Measurements from ENCODE around the gene SYTL4. TPM values are rescaled to one million over a fixed set of nuclear protein-coding genes. Genes with fewer than 3 reads are reported as not detected.

The SYTL4 gene
- total RNA-seq, 6 experiments from 2014 or later: 5.5 to 9.2 (median 6.2) TPM

GRCh38 chrX:100682939-100683338, 49.0 kb downstream of the SYTL4 start:
- H3K4me1 Mint-ChIP-seq (ENCODE audit: low read depth): peaks cover 31% of the 10 kb centered on the region
- peaks cover 1% of the 10 kb centered on the region; the same call in 1 of the 2 replicates for H3K27me3 Mint-ChIP-seq (ENCODE audit: insufficient read depth)
- no peaks in the 10 kb centered on the region for H3K9me3 Mint-ChIP-seq
- H3K27ac Mint-ChIP-seq: no peak overlapping the region
- no peak overlapping the region for H3K4me3 Mint-ChIP-seq
- TF ChIP-seq CTCF (IDR thresholded peaks at IDR 0.05): no peak
- H3K36me3 Mint-ChIP-seq (ENCODE audit: low read depth): peaks cover under 1% of the 10 kb centered on the region; the same call in 1 of the 2 replicates
- no peak for DNase-seq

GRCh38 chrX:100681599-100681998, 50.3 kb downstream of the SYTL4 start:
- Mint-ChIP-seq H3K36me3 (ENCODE audit: low read depth) (peaks cover 6% of the 10 kb centered on the region), H3K4me3 (no peak overlapping the region), H3K27ac (no peak overlapping the region), H3K9me3 (no peaks in the 10 kb centered on the region), H3K4me1 (ENCODE audit: low read depth) (peaks cover 42% of the 10 kb centered on the region), H3K27me3 (ENCODE audit: insufficient read depth) (peaks cover 1% of the 10 kb centered on the region; the same call in 1 of the 2 replicates)
- no peak for TF ChIP-seq CTCF (IDR thresholded peaks at IDR 0.05)
- DNase-seq: no peak

- H3K9me3 Mint-ChIP-seq: no peaks in the 10 kb centered on the region
- H3K27me3 Mint-ChIP-seq (ENCODE audit: insufficient read depth): peaks cover 1% of the 10 kb centered on the region; the same call in 1 of the 2 replicates
- no peak overlapping the region for H3K4me3 Mint-ChIP-seq
- TF ChIP-seq CTCF (IDR thresholded peaks at IDR 0.05): no peak
- H3K27ac Mint-ChIP-seq: peak overlapping the region; percentile 5
- peaks cover 6% of the 10 kb centered on the region for H3K36me3 Mint-ChIP-seq (ENCODE audit: low read depth)
- peaks cover 42% of the 10 kb centered on the region for H3K4me1 Mint-ChIP-seq (ENCODE audit: low read depth)
- DNase-seq: no peak
Observed at GRCh38 chrX:100680756-100681155, 51.2 kb downstream of the SYTL4 start.

- H3K4me3 Mint-ChIP-seq: no peak overlapping the region
- peaks cover 57% of the 10 kb centered on the region for H3K4me1 Mint-ChIP-seq (ENCODE audit: low read depth)
- DNase-seq: no peak
- TF ChIP-seq CTCF (IDR thresholded peaks at IDR 0.05): no peak
- H3K36me3 Mint-ChIP-seq (ENCODE audit: low read depth): peaks cover 6% of the 10 kb centered on the region
- peaks cover 1% of the 10 kb centered on the region for H3K27me3 Mint-ChIP-seq (ENCODE audit: insufficient read depth)
- H3K9me3 Mint-ChIP-seq: no peaks in the 10 kb centered on the region
- H3K27ac Mint-ChIP-seq: no peak overlapping the region
Observed at GRCh38 chrX:100677611-100678181, 54.2 kb downstream of the SYTL4 start.

- H3K36me3 Mint-ChIP-seq (ENCODE audit: low read depth): peaks cover 6% of the 10 kb centered on the region
- peak overlapping the region; percentile 24; the same call in 1 of the 2 replicates for H3K27ac Mint-ChIP-seq
- no peak overlapping the region; the same call in 1 of the 2 replicates for H3K4me3 Mint-ChIP-seq
- no peaks in the 10 kb centered on the region for H3K9me3 Mint-ChIP-seq
- TF ChIP-seq CTCF (IDR thresholded peaks at IDR 0.05): no peak
- no peak for DNase-seq
- H3K4me1 Mint-ChIP-seq (ENCODE audit: low read depth): peaks cover 57% of the 10 kb centered on the region
- H3K27me3 Mint-ChIP-seq (ENCODE audit: insufficient read depth): peaks cover under 1% of the 10 kb centered on the region
Observed at GRCh38 chrX:100674705-100675104, 57.2 kb downstream of the SYTL4 start.
